Activated T-cell treated with anti-CD3 and anti-CD28 coated beads, Interleukin-2, amount 50 U/mL, for 48 hours (primary cell): ENCODE data around the gene MSMB.
"Not testable (repeated sequence)": the region's sequence is repeated elsewhere in the genome, so short reads cannot be mapped to it uniquely, and the experiment has no call there.

Experiments used
- DNase-seq, 2 experiments: peaks; one replicate each; pipeline ENCODE4 v3.0.0-alpha.2; 2020

Gene MSMB

GRCh38 chr10:46069771-46070463, 23.8 kb upstream of the MSMB start:
- DNase-seq: no peak

- DNase-seq: no peak
Measured at GRCh38 chr10:46068905-46069304, 22.8 kb upstream of the MSMB start.

DNA sequence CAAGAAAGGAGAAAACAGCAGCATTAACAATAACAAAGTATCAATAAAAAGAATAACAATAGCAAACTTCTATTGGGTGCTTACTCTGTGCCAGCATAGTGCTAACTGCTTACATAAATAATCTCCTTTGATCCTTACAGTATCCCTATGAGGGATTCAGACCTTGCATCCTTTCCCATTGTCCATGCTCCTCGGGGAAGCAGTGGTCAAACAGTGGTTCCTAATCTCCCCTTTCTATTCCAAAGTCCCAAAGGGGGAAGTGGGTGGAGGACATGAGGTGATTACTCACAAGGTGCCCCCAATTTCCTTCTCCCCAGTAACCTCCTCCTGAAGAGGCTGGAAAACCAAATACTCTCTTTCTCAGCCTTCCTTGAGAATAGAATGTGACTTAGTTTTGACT, 22.0 kb upstream of the MSMB start:
- DNase-seq: no peak

GRCh38 chr10:46064269-46064817, 18.3 kb upstream of the MSMB start:
- no peak for DNase-seq

GRCh38 chr10:46062723-46063428, 16.8 kb upstream of the MSMB start:
- DNase-seq: no peak

DNA sequence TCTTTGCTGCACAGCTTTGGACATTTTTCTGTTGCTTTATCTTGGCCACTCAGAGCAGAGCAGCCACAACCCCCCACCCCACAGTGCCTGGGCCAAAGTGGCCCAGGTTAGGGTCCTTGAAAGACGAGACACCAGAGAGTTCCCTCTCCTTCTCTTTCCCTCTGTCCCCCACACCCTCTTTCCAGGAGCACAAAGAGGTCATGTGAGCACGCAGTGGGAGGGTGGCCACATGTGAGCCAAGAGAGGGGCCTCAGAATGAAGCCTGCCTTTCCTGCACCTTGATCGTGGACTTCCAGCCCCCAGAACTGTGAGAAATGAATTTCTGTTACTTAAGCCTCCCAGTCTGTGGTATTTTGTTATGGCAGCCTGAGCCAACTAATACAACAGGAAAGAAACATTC, 14.6 kb upstream of the MSMB start:
- no peak for DNase-seq

DNA sequence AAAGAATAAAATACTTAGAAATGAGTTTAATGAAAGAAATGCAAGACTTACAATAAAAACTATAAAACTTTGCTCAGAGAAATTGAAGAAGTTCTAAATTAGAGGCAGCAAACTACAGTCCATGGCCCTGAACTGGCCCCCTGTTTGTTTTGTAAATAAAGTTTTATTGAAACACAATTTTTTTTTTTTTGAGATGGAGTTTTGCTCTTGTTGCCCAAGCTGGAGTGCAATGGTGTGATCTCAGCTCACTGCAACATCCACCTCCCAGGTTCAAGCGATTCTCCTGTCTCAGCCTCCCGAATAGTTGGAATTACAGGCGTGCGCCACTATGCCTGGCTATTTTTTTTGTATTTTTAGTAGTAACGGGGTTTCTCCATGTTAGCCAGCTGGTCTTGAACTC, 11.9 kb upstream of the MSMB start:
- DNase-seq: not testable (repeated sequence)

GRCh38 chr10:46057038-46057437, 11.0 kb upstream of the MSMB start:
- DNase-seq: no peak

DNA sequence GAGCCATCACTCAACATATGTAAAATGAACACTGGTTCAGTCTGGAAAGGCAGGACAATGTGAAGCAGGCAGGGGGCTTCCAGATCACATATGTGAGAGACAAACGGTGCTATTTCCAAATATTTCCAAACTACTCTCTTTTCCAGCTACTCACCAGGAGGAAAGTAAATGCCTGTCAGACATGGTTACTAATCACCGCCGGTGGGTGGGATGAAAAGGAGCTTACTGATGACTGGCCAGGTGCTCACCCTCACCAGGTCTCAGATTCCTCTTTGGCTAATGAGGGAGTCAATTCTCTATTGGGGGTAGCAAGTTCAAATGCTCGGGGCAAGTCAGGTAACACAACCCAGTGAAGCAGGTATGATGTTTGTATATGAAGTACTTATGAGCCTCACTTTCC, 9.7 kb upstream of the MSMB start:
- no peak for DNase-seq

DNA sequence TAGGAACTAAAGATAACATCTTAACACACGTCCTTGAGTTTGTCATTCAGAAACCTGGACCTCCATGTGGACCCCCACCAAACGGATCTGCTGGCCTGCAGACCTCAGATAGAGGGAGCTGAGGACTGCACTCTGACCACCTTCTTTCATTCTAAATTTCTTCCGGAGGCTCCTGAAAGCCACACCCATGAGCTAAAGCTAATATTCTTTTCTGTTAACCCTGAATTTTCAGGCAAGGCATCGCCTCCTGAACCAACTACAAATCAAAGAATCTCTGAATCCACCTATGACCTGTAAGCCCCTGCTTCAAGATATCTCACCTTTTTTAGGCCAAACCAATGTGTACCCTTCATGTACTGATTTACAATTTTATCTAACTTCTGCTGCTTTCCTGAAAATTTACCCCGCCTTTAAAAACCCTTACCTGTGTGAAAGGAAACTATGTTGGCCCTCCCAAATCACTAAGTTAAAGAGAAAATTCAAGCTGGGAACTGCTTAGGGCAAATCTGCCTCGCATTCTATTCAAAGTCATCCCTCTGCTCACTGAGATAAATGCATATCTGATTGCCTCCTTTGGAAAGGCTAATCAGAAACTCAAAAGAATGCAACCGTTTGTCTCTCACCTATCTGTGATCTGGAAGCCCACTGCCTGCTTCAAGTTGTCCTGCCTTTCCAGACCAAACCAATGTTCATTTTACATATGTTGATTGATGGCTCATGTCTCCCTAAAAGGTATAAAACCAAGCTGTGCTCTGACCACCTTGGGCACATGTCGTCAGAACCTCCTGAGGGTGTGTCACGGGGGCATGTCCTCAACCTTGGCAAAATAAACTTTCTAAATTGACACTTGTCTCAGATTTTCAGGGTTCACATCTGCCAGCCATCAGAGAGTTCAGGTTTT, 7.7 kb upstream of the MSMB start:
- no peak for DNase-seq

DNA sequence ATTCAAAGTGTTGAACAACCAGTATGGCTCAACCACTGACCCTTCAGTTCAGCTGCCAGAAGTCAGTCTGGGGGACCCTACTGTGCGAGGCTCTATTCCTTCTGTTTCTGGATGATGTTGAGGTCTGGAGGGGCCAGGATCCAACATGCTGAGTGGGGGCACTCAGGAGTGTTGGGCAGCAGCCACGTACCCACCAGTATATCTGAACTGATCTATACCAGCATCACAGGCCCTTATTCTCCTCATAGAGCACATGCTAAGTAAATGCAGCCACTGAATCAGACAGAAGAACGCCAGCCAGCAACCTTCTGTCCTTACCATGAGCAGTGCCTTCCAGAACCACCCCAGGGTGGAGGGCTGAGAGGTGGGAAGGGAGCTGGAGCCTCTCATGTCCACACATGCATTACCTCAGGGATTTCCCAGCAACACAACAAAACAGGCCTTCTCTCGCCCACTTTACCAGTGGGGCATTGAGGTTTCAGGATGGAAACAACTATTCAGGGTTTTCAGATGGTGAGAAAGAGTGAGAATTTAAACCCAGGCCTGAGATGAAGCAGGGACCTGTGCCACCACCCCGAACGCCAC, 6.8 kb upstream of the MSMB start:
- DNase-seq: no peak

DNA sequence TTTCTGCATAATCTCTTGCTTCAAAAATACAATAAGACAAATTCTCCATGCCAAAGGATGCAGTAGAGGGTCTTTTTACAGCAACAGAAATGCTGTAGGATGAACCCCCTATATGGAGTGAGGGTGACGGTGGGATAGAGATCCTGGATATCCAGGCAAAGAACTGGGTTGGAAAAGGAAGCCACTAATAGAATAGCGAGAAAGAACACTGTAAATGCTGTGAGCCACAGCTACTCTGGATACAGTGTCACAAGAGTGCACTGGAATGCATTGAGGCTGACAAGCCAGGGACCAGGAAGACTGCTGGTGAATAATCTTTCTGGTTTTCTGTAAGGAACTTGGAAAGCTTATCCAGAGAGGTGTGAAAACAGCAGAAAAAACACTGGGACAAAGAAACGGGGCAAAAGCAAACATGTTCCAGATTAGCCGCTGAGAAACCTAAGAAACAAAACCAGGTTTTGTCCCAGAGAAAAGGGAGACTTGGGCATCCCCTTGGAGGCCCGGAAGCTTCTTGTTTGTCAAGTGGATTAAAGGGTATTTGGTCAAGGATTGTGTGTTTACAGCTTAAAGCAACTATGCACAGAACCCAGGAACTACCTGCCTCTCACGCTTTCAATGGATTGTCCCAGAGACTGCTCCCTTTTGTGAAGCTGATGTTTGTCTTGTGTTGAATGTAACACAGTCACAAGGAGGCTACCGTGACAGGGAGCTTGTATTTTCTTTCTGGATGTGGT, 6.2 kb upstream of the MSMB start:
- DNase-seq: no peak

GRCh38 chr10:46050941-46051623, 5.0 kb upstream of the MSMB start:
- no peak for DNase-seq

DNA sequence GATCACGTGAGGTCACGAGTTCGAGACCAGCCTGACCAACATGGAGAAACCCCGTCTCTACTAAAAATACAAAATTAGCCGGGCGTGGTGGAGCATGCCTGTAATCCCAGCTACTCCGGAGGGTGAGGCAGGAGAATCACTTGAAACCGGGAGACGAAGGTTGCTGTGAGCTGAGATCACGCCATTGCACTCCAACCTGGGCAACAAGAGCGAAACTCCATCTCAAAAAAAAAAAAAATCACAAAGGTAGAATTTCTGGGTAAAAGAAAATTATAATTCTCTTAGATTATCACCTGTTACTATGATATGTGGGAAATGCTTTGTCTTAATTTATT, 3.4 kb upstream of the MSMB start:
- not testable (repeated sequence) for DNase-seq

DNA sequence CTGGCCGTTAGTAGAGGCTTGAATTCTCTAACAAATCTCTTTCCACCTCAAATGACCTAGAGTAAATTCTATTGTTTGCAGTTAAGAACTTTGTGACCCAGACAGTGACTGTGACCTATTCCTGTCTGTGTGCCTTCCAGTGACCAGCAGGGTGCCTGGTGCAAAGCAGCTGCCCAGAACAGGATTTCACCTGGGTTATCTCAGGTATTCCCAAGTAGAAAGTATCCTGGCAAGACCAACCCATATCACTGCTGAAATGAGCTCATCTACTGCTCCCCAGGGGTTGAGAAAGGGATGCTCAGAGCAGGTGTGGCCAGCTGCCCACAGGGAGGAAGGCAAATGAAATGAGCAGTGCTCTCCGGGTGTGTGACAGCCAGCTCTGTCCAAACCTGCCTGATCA, 2.1 kb upstream of the MSMB start:
- DNase-seq: no peak

GRCh38 chr10:46042527-46042926, 3.5 kb downstream of the MSMB start:
- no peak for DNase-seq

DNA sequence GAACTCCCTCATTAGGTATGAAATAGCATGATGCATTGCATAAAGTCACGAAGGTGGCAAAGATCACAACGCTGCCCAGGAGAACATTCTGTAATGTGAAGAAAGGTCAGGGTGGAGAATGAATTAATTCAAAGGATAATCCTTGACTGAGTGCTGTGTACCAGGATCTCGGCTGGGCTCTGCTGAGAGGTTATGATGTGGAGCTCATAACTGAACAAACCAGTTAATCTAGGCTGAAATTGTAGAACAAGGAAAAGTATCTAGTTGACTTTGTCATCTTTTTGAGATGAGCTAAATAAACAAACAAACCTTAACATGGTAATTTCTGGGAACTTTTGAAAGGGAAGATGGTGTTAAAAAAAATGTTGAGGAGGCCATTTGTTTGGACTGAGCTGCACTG, 6.1 kb downstream of the MSMB start:
- no peak for DNase-seq

DNA sequence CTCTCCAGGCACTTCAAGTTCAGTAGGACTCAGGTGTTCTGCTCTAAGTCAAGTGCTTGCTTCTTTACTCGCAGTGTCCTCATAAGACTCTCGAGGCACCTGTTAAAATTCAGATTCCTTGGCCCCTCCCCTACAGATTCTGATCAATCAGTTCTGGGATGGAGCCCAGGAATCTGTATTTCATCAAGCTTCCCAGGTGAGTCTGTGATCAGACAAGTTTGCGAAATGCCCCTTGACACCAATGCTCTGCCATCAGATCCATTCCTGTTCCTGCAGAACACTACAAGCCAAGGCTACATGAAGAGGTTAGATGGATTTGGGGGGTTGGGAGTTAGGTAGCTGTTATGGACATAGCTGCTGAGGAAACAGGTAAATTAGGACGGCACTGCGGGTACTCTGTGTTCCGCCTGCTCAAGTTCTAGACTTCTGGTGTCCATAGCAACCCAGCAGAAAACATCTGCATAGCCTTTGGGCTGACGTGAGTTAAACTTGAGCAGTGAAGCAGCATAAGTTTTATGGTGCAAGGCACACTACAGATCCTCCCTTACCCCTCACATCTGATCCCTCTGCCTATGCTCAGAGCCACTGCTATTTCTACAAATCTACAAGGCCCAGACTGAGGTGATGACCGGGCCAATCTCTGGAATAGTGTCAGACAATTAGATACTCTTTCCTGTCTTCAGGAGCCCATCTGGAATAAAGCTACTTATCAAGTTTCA, 8.8 kb downstream of the MSMB start:
- no peak for DNase-seq

- DNase-seq: no peak
Measured at GRCh38 chr10:46035923-46036849, 9.9 kb downstream of the MSMB start.

GRCh38 chr10:46033602-46034011, 12.5 kb downstream of the MSMB start:
- no peak for DNase-seq
